ENCODE data around the gene FBXO31.

- TF ChIP-seq EZH2 (IDR thresholded peaks at IDR 0.05; ENCODE audit: low read depth) (no peak), CTCF (conservative IDR thresholded peaks at IDR 0.05) (no peak)
Measured at GRCh38 chr16:87395181-87395842, 11.7 kb upstream of the FBXO31 start.

All from PC-9 (cell line).